SK-N-SH treated with all-trans-retinoic acid at 6 μM for 48 hours (cell line): Measurements from ENCODE around the gene VARS1.

Experiments
- ATAC-seq: fragments of 200-7000 bp; cut with Tn5 transposase; 3 replicates; pipeline ENCODE4 v1.9.1; 2020; ENCODE audit warnings: mild to moderate bottlenecking, moderate library complexity
- ARNTL ChIP-seq: fragments of 450-650 bp; formaldehyde crosslinking; IDR thresholded peaks from 2 replicates; pipeline ENCODE4 v1.5.0; 2020; ENCODE audit warnings: low read depth, mild to moderate bottlenecking, moderate library complexity, borderline replicate concordance
- BACH2 ChIP-seq: fragments of 250-450 bp; sonication (Bioruptor Pico); IDR thresholded peaks from 2 replicates; pipeline ENCODE4 v1.9.0; 2021; ENCODE audit warnings: mild to moderate bottlenecking, borderline replicate concordance
- ESRRG ChIP-seq: fragments of 250-450 bp; sonication (Bioruptor Pico); IDR thresholded peaks from 2 replicates; pipeline ENCODE4 v1.6.1; 2021; ENCODE audit warnings: mild to moderate bottlenecking
- GLIS3 ChIP-seq: fragments of 250-450 bp; sonication (Bioruptor Pico); IDR thresholded peaks from 2 replicates; pipeline ENCODE4 v1.5.0; 2020; ENCODE audit warnings: mild to moderate bottlenecking, moderate library complexity
- ISL1 ChIP-seq: fragments of 250-450 bp; sonication (Bioruptor Pico); IDR thresholded peaks from 2 replicates; pipeline ENCODE4 v2.1.2; 2022; ENCODE audit warnings: mild to moderate bottlenecking, moderate library complexity
- PPARA ChIP-seq: fragments of 250-450 bp; sonication (Bioruptor Pico); IDR thresholded peaks from 2 replicates; pipeline ENCODE4 v1.5.0; 2020; ENCODE audit warnings: mild to moderate bottlenecking, borderline replicate concordance
- SNAI2 ChIP-seq: fragments of 250-450 bp; sonication (Bioruptor Pico); IDR thresholded peaks from 2 replicates; pipeline ENCODE4 v1.5.0; 2020; ENCODE audit warnings: mild to moderate bottlenecking, moderate library complexity
- TCF4 ChIP-seq: fragments of 250-450 bp; sonication (Bioruptor Pico); IDR thresholded peaks from 2 replicates; pipeline ENCODE4 v1.8.0; 2021; ENCODE audit warnings: mild to moderate bottlenecking, moderate library complexity, borderline replicate concordance
- TOX ChIP-seq: fragments of 250-450 bp; sonication (Bioruptor Pico); IDR thresholded peaks from 2 replicates; pipeline ENCODE4 v1.8.0; 2021; ENCODE audit warnings: mild to moderate bottlenecking, moderate library complexity, borderline replicate concordance
- ZC3H10 ChIP-seq: fragments of 250-450 bp; sonication (Bioruptor Pico); IDR thresholded peaks from 2 replicates; pipeline ENCODE4 v1.5.1; 2021; ENCODE audit warnings: mild to moderate bottlenecking, moderate library complexity
- ZFP3 ChIP-seq: fragments of 250-450 bp; sonication (Bioruptor Pico); IDR thresholded peaks from 2 replicates; pipeline ENCODE4 v1.5.0; 2020; ENCODE audit warnings: mild to moderate bottlenecking, moderate library complexity
- ZNF565 ChIP-seq: fragments of 450-650 bp; formaldehyde crosslinking; conservative IDR thresholded peaks from 2 replicates; pipeline ENCODE4 v1.5.0; 2020; ENCODE audit warnings: low read depth, mild to moderate bottlenecking, moderate library complexity
- ZNF70 ChIP-seq: fragments of 450-650 bp; formaldehyde crosslinking; IDR thresholded peaks from 2 replicates; pipeline ENCODE4 v1.5.0; 2020; ENCODE audit warnings: mild to moderate bottlenecking, moderate library complexity
- ZNF8 ChIP-seq: fragments of 450-650 bp; formaldehyde crosslinking; IDR thresholded peaks from 2 replicates; pipeline ENCODE4 v1.5.0; 2020; ENCODE audit warnings: mild to moderate bottlenecking, moderate library complexity
- TF ChIP-seq, protein P1 (sequence below): fragments of 250-450 bp; sonication (Bioruptor Pico); IDR thresholded peaks from 2 replicates; pipeline ENCODE4 v1.5.0; 2020; ENCODE audit warnings: mild to moderate bottlenecking, moderate library complexity
- TF ChIP-seq, protein P2 (sequence below): fragments of 250-450 bp; sonication (Bioruptor Pico); IDR thresholded peaks from 2 replicates; pipeline ENCODE4 v1.5.1; 2020; ENCODE audit warnings: low read depth, mild to moderate bottlenecking, moderate library complexity
- TF ChIP-seq, protein P3 (sequence below): fragments of 250-450 bp; sonication (Bioruptor Pico); IDR thresholded peaks from 2 replicates; pipeline ENCODE4 v1.8.0; 2021; ENCODE audit warnings: low read depth, mild to moderate bottlenecking, moderate library complexity, borderline replicate concordance
- TF ChIP-seq, protein P4 (sequence below): fragments of 250-450 bp; sonication (Bioruptor Pico); IDR thresholded peaks from 2 replicates; pipeline ENCODE4 v1.5.1; 2021; ENCODE audit warnings: mild to moderate bottlenecking, moderate library complexity

VARS1 gene

DNA sequence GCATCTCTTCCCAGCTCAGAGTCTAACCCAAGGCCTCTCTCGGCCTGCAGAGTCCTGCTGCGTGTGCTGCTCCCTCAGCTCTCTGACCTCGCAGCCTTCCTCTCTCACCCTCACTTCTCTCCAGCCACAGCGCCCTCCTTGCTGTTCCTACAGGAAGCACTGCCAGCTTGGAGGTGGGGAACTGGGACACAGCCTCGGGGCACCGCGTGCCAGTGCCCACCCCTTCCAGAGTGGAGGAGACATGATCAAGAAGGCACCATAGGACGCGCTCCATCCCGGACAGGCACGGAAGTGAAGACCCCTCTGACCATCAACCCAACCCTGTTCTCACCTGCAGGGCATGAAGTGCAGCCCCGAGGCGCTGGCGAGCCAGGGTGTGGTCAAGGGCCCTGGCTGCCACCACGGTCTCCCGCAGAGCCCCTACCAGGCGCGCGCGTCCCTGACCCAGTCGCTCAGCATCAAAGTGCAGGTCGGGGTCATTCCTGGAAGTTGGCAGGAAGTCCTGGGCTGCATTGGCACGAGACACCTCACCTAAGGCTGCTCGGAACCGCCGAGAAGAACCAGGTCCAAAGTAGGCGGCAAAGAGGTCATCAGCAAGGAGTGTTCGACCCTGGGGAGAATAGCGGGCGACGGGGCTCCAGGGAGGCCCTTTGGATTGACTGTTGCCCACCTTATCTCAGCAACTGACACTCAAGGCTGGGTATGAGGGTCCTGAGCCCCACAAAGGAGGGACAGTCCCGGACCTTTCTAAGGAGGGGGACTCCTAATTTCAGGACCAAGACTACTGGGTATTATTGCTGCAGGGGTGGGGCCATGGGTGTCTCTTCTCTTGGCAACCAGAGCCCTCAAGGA is 19.7 kb downstream of the VARS1 start (continued):
- TF ChIP-seq, protein P1, sequence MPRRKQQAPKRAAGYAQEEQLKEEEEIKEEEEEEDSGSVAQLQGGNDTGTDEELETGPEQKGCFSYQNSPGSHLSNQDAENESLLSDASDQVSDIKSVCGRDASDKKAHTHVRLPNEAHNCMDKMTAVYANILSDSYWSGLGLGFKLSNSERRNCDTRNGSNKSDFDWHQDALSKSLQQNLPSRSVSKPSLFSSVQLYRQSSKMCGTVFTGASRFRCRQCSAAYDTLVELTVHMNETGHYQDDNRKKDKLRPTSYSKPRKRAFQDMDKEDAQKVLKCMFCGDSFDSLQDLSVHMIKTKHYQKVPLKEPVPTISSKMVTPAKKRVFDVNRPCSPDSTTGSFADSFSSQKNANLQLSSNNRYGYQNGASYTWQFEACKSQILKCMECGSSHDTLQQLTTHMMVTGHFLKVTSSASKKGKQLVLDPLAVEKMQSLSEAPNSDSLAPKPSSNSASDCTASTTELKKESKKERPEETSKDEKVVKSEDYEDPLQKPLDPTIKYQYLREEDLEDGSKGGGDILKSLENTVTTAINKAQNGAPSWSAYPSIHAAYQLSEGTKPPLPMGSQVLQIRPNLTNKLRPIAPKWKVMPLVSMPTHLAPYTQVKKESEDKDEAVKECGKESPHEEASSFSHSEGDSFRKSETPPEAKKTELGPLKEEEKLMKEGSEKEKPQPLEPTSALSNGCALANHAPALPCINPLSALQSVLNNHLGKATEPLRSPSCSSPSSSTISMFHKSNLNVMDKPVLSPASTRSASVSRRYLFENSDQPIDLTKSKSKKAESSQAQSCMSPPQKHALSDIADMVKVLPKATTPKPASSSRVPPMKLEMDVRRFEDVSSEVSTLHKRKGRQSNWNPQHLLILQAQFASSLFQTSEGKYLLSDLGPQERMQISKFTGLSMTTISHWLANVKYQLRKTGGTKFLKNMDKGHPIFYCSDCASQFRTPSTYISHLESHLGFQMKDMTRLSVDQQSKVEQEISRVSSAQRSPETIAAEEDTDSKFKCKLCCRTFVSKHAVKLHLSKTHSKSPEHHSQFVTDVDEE: no peak
- TF ChIP-seq, protein P2, sequence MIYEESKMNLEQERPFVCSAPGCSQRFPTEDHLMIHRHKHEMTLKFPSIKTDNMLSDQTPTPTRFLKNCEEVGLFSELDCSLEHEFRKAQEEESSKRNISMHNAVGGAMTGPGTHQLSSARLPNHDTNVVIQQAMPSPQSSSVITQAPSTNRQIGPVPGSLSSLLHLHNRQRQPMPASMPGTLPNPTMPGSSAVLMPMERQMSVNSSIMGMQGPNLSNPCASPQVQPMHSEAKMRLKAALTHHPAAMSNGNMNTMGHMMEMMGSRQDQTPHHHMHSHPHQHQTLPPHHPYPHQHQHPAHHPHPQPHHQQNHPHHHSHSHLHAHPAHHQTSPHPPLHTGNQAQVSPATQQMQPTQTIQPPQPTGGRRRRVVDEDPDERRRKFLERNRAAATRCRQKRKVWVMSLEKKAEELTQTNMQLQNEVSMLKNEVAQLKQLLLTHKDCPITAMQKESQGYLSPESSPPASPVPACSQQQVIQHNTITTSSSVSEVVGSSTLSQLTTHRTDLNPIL (CRISPR knock-in tag): no peak
- TF ChIP-seq PPARA: no peak
- no peak for TF ChIP-seq SNAI2 (CRISPR knock-in tag)
- TF ChIP-seq ZFP3 (CRISPR knock-in tag): no peak

DNA sequence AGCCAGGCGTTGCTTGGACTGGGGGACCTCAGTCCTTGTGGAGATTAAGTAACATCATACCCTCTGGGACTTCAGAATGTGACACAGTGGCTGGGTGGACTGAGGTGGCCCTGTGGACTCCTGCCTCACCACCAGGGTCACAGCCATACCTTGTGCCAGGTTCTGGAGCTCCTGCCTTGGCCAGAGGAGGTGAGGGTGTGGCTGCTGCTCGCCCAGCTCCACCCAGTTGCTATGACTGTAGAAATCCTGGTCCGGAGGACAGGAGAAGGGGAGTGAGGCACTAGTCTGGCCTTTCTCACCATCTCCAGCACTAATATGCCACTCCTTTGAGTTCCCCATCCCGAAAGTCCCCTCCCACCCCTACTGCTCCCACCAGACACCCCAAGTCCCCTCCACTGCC is 20.4 kb downstream of the VARS1 start:
- no peak for TF ChIP-seq TCF4 (CRISPR knock-in tag)
- TF ChIP-seq ZNF70 (CRISPR knock-in tag): no peak
- TF ChIP-seq BACH2 (CRISPR knock-in tag): no peak
- TF ChIP-seq ZNF8: no peak
- TF ChIP-seq PPARA: no peak
- TF ChIP-seq, protein P3, sequence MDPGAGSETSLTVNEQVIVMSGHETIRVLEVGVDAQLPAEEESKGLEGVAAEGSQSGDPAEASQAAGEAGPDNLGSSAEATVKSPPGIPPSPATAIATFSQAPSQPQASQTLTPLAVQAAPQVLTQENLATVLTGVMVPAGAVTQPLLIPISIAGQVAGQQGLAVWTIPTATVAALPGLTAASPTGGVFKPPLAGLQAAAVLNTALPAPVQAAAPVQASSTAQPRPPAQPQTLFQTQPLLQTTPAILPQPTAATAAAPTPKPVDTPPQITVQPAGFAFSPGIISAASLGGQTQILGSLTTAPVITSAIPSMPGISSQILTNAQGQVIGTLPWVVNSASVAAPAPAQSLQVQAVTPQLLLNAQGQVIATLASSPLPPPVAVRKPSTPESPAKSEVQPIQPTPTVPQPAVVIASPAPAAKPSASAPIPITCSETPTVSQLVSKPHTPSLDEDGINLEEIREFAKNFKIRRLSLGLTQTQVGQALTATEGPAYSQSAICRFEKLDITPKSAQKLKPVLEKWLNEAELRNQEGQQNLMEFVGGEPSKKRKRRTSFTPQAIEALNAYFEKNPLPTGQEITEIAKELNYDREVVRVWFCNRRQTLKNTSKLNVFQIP (CRISPR knock-in tag): no peak
- no peak for TF ChIP-seq ARNTL (CRISPR knock-in tag)
- no peak for TF ChIP-seq ISL1
- no peak for TF ChIP-seq TOX (CRISPR knock-in tag)
- TF ChIP-seq GLIS3 (CRISPR knock-in tag): no peak
- no peak for TF ChIP-seq ZNF565 (CRISPR knock-in tag)
- TF ChIP-seq, protein P1: no peak
- TF ChIP-seq, protein P4, sequence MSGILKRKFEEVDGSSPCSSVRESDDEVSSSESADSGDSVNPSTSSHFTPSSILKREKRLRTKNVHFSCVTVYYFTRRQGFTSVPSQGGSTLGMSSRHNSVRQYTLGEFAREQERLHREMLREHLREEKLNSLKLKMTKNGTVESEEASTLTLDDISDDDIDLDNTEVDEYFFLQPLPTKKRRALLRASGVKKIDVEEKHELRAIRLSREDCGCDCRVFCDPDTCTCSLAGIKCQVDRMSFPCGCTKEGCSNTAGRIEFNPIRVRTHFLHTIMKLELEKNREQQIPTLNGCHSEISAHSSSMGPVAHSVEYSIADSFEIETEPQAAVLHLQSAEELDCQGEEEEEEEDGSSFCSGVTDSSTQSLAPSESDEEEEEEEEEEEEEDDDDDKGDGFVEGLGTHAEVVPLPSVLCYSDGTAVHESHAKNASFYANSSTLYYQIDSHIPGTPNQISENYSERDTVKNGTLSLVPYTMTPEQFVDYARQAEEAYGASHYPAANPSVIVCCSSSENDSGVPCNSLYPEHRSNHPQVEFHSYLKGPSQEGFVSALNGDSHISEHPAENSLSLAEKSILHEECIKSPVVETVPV (CRISPR knock-in tag): no peak
- TF ChIP-seq, protein P2 (CRISPR knock-in tag): no peak
- TF ChIP-seq ESRRG (CRISPR knock-in tag): no peak
- TF ChIP-seq SNAI2 (CRISPR knock-in tag): no peak
- no peak for TF ChIP-seq ZC3H10
- ATAC-seq: no peak
